Ishikawa (cell line): Measurements from ENCODE around the gene MAGI1.

Source experiments
- CEBPB ChIP-seq: IDR thresholded peaks from 2 replicates; pipeline ENCODE4 v1.6.1; 2012
- CREB1 ChIP-seq: IDR thresholded peaks from 2 replicates; pipeline ENCODE4 v1.6.1; 2012; ENCODE audit warnings: low read depth
- EGR1 ChIP-seq: IDR thresholded peaks from 2 replicates; pipeline ENCODE4 v1.6.1; 2012
- EP300 ChIP-seq: IDR thresholded peaks from 2 replicates; pipeline ENCODE4 v1.6.1; 2012; ENCODE audit warnings: borderline replicate concordance
- FOXM1 ChIP-seq: IDR thresholded peaks from 2 replicates; pipeline ENCODE4 v1.6.1; 2012; ENCODE audit warnings: low read depth, borderline replicate concordance
- MAX ChIP-seq: IDR thresholded peaks from 2 replicates; pipeline ENCODE4 v1.6.1; 2012
- NFIC ChIP-seq: IDR thresholded peaks from 2 replicates; pipeline ENCODE4 v1.6.1; 2012
- RAD21 ChIP-seq: IDR thresholded peaks from 2 replicates; pipeline ENCODE4 v1.6.1; 2012; ENCODE audit warnings: low read depth
- REST ChIP-seq: IDR thresholded peaks from 2 replicates; pipeline ENCODE4 v1.6.1; 2012; ENCODE audit warnings: low read depth, mild to moderate bottlenecking
- TAF1 ChIP-seq: IDR thresholded peaks from 2 replicates; pipeline ENCODE4 v1.6.1; 2012; ENCODE audit warnings: low read depth, mild to moderate bottlenecking
- TCF12 ChIP-seq: IDR thresholded peaks from 2 replicates; pipeline ENCODE4 v1.6.1; 2012; ENCODE audit warnings: low read depth
- TEAD4 ChIP-seq: IDR thresholded peaks from 2 replicates; pipeline ENCODE4 v1.6.1; 2012
- YY1 ChIP-seq: IDR thresholded peaks from 2 replicates; pipeline ENCODE4 v1.6.1; 2012; ENCODE audit warnings: low read depth
- ZBTB7A ChIP-seq: IDR thresholded peaks from 2 replicates; pipeline ENCODE4 v1.6.1; 2012; ENCODE audit warnings: low read depth
- TF ChIP-seq, protein P1 (sequence below): IDR thresholded peaks from 2 replicates; pipeline ENCODE4 v1.6.1; 2012

MAGI1 gene

GRCh38 chr3:65951836-65952505 is 86.7 kb downstream of the MAGI1 start:
- TF ChIP-seq, protein P1, sequence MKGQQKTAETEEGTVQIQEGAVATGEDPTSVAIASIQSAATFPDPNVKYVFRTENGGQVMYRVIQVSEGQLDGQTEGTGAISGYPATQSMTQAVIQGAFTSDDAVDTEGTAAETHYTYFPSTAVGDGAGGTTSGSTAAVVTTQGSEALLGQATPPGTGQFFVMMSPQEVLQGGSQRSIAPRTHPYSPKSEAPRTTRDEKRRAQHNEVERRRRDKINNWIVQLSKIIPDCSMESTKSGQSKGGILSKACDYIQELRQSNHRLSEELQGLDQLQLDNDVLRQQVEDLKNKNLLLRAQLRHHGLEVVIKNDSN: no peak
- TF ChIP-seq YY1 (no peak), RAD21 (no peak), EGR1 (no peak), CEBPB (no peak), ZBTB7A (no peak), TAF1 (no peak), TCF12 (no peak), CREB1 (no peak), MAX (no peak), FOXM1 (no peak), EP300 (no peak)

- TF ChIP-seq EGR1 (no peak), MAX (no peak), RAD21 (no peak), TCF12 (no peak), ZBTB7A (no peak), NFIC (no peak), EP300 (no peak), CEBPB (no peak)
- TF ChIP-seq, protein P1: no peak
These were observed 88.1 kb downstream of the MAGI1 start for GRCh38 chr3:65950340-65951326.

DNA sequence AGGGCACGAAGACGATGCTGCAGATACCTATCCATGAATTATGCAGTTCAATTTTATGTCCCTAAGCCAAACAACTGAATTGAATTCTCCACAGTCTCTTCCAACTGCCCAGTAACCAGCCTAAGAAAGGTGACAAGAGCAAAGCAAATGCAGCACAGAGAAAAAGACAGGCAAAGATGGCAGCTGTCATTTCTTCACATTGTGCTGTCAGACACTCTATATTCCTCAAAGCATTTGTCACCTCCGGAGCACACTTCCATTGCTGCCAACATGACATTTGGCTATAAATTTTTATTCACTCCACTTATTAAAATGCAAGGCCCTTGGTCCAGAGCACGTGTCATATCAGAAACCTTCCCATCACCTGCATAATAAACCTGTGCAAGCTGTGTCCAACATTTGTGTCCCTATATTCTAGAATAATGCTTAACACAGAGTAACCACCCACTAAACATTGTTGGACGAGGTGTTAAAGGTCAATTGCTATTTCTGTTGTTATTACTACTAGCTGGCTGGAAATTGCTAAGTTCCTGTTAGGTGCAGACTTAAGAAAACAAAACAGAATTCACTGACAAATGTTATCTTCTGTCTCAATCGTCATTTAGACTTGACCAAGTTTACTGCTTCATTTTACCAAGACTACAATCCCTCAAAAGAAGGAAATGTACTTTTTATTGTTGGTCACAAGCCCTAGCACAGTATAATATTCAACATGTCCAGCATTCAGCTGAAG is 89.7 kb downstream of the MAGI1 start:
- TF ChIP-seq NFIC (no peak), FOXM1 (no peak), TAF1 (no peak), REST (no peak), YY1 (no peak), EP300 (no peak), CREB1 (no peak), EGR1 (no peak)
- TF ChIP-seq, protein P1: no peak

DNA sequence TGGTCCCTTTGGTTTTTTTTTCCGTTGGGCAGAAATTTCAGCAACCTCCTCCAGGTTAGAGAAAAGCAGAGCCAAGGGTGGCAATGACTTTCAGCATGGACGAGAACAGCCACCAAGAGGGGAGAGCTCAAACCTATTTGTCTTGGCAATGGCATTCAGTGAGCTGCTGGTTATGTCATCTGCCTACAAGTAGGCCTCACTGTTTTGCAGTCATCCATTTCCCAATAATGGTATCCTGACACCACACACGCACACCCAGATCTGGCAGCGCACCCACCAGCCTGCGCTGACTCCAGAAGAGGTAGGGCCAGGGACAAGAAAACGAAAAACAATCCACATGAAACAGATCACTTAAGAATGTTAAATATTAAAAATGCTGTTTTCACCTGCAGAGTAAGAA is 92.3 kb downstream of the MAGI1 start:
- TF ChIP-seq TCF12 (no peak), REST (no peak), EGR1 (no peak), EP300 (no peak), MAX (no peak), NFIC (no peak), ZBTB7A (no peak), RAD21 (no peak), FOXM1 (no peak), CEBPB (no peak), TEAD4 (no peak), TAF1 (no peak), YY1 (no peak)
